Nephron (organoid): ENCODE data around the gene WDR27.

Source experiments
- H3K27ac Mint-ChIP-seq, 3 experiments: 2 replicates each; pipeline ENCODE4 v1.8.0; 2020; ENCODE audit warnings: mixed read lengths in 3 of 3, mild to moderate bottlenecking in 2 of 3, moderate library complexity in 1 of 3
- H3K27me3 Mint-ChIP-seq: 2 replicates; pipeline ENCODE4 v1.8.0; 2021; ENCODE audit warnings: low read depth, mild to moderate bottlenecking, moderate library complexity, mixed read lengths
- H3K36me3 Mint-ChIP-seq: 2 replicates; pipeline ENCODE4 v1.8.0; 2020; ENCODE audit warnings: low read depth, mixed read lengths
- H3K4me1 Mint-ChIP-seq: 2 replicates; pipeline ENCODE4 v1.8.0; 2020; ENCODE audit warnings: mixed read lengths
- H3K4me3 Mint-ChIP-seq, 3 experiments: 2 replicates each; pipeline ENCODE4 v1.8.0; 2020; ENCODE audit warnings: mild to moderate bottlenecking in 3 of 3, mixed read lengths in 3 of 3, moderate library complexity in 2 of 3
- H3K9me3 Mint-ChIP-seq: 2 replicates; pipeline ENCODE4 v1.8.0; 2020; ENCODE audit warnings: mixed read lengths
- TF ChIP-seq, protein P1 (sequence below), 3 experiments: fragments of 200-600 bp; sonication (generic); IDR thresholded peaks; one replicate each; pipeline ENCODE4 v1.5.0; 2021; ENCODE audit warnings: antibody characterized with exemption in 3 of 3; ENCODE audit not compliant: unreplicated experiment in 3 of 3

The WDR27 gene

DNA sequence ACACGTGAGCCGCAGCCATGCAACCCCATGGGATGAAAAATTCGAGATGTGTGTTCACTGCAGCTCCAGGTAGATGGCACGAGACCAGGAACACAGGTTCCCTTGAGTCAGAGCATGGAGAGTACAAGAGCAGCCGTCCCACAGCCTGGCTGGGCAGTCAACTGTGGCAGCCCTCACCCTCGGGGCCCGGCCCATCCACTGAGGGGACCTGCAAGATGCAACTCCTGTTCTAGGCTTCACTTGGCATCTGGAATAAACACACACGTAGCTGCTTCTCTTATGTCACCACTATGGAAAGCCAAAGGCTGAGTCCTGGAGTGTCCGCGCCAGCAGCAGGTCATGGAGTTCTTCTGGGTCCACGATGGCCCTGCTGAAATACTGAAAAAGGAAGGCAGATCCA, 77.0 kb downstream of the WDR27 start:
- Mint-ChIP-seq H3K9me3 (no peaks in the 10 kb centered on the region), H3K4me3 (no peak overlapping the region), H3K27me3 (no peaks in the 10 kb centered on the region), H3K36me3 (peaks cover 39% of the 10 kb centered on the region), H3K4me1 (peaks cover 11% of the 10 kb centered on the region), H3K27ac (no peak overlapping the region)
- TF ChIP-seq, protein P1, sequence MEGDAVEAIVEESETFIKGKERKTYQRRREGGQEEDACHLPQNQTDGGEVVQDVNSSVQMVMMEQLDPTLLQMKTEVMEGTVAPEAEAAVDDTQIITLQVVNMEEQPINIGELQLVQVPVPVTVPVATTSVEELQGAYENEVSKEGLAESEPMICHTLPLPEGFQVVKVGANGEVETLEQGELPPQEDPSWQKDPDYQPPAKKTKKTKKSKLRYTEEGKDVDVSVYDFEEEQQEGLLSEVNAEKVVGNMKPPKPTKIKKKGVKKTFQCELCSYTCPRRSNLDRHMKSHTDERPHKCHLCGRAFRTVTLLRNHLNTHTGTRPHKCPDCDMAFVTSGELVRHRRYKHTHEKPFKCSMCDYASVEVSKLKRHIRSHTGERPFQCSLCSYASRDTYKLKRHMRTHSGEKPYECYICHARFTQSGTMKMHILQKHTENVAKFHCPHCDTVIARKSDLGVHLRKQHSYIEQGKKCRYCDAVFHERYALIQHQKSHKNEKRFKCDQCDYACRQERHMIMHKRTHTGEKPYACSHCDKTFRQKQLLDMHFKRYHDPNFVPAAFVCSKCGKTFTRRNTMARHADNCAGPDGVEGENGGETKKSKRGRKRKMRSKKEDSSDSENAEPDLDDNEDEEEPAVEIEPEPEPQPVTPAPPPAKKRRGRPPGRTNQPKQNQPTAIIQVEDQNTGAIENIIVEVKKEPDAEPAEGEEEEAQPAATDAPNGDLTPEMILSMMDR (IDR thresholded peaks at IDR 0.05; ENCODE audit: unreplicated experiment in 3 of 3): no peak

DNA sequence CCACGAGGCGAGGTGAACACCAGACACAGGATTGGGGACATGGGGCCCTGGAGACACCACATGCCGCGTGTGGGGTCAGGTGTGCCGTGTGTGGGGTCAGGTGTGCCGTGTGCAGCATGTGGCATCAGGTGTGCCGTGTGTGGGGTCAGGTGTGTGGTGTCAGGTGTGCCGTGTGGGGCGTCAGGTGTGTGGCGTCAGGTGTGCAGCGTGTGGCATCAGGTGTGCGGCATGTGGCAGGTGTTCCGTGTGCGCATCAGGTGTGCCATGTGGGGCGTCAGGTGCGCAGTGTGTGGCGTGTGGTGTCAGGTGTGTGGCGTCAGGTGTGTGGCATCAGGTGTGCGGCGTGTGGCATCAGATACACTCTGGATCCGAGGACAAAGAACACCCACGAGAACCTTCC, 77.9 kb downstream of the WDR27 start:
- Mint-ChIP-seq H3K27ac (no peak overlapping the region), H3K4me3 (no peak overlapping the region), H3K9me3 (no peaks in the 10 kb centered on the region), H3K4me1 (peaks cover 12% of the 10 kb centered on the region), H3K27me3 (no peaks in the 10 kb centered on the region), H3K36me3 (peaks cover 39% of the 10 kb centered on the region)
- TF ChIP-seq, protein P1 (IDR thresholded peaks at IDR 0.05; ENCODE audit: unreplicated experiment in 3 of 3): no peak

DNA sequence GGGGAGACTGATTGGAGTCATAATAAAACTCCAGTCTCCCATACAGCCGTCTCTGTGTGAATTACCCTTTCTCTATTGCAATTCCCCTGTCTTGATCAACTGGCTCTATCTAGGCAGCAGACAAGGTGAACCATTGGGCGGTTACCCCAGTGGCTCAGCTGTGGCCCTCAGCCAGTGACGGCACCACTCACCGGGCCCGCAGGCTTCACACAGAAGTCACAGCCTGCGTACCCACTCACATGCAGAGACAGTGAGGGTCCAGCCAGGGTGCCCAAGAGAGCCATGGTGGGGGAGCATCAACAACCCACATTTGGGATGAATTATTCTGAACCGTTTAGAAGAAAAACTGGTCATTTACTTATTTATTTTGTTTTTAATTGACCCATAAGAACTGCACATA, 78.5 kb downstream of the WDR27 start:
- TF ChIP-seq, protein P1 (IDR thresholded peaks at IDR 0.05; ENCODE audit: unreplicated experiment in 3 of 3): no peak
- Mint-ChIP-seq H3K27ac (peak overlapping the region in 1 of 3 experiments; percentile 46), H3K9me3 (no peaks in the 10 kb centered on the region), H3K27me3 (no peaks in the 10 kb centered on the region), H3K36me3 (peaks cover 39% of the 10 kb centered on the region), H3K4me3 (no peak overlapping the region), H3K4me1 (peaks cover 16% of the 10 kb centered on the region)

DNA sequence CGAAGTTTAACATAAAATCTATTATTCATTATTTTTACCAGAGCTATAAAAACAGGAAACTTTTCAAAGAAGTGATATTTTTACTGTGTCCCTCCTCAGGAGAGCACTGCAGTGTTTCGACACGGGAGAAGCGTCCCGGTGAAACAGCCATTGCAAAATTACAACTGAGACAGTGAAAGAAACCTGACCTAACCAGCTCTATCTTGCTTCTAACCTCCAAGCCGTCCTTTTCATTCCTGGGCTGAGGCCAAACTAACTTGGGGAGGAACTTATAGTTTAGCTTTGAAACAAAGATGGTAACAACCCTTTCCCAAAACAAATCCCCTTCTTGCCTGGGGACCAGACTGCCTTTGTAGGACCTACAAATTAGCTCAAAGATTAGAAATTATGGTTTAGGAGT, 79.2 kb downstream of the WDR27 start:
- Mint-ChIP-seq H3K36me3 (peaks cover 39% of the 10 kb centered on the region), H3K4me3 (no peak overlapping the region), H3K27me3 (no peaks in the 10 kb centered on the region), H3K27ac (peak overlapping the region in 1 of 3 experiments; percentile 46), H3K4me1 (peaks cover 16% of the 10 kb centered on the region), H3K9me3 (no peaks in the 10 kb centered on the region)
- TF ChIP-seq, protein P1 (IDR thresholded peaks at IDR 0.05; ENCODE audit: unreplicated experiment in 3 of 3): no peak

DNA sequence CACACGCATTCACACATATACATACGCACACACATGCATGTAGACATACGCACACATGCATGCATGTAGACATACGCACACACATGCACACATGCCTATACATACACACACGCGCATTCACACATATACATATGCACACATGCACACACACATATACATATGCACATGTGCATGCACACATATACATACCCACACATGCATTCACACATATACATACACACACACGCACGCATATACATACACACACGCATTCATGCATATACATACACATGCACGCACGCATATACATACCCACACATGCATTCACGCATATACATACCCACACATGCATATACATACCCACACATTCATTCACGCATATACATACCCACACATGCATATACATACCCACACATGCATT, 80.5 kb downstream of the WDR27 start:
- H3K4me1 Mint-ChIP-seq: peaks cover 5% of the 10 kb centered on the region
- H3K9me3 Mint-ChIP-seq: peaks cover 7% of the 10 kb centered on the region
- H3K27me3 Mint-ChIP-seq: no peaks in the 10 kb centered on the region
- no peak overlapping the region for H3K27ac Mint-ChIP-seq
- TF ChIP-seq, protein P1 (IDR thresholded peaks at IDR 0.05; ENCODE audit: unreplicated experiment in 3 of 3): no peak
- peaks cover 32% of the 10 kb centered on the region for H3K36me3 Mint-ChIP-seq
- H3K4me3 Mint-ChIP-seq: no peak overlapping the region
